SK-N-MC (cell line): ENCODE results near the gene TCEAL1.
"Not testable (repeated sequence)": the region's sequence is repeated elsewhere in the genome, so short reads cannot be mapped to it uniquely, and the experiment has no call there.

Source experiments
- DNase-seq: peaks from one replicate; pipeline ENCODE4 v3.0.0-alpha.2; 2011; ENCODE audit warnings: low read depth, low spot score
- H3K27ac ChIP-seq: fragments of 200-600 bp; sonication (generic); 2 replicates; pipeline ENCODE4 v1.5.1; 2016; ENCODE audit warnings: mixed run types
- H3K36me3 ChIP-seq: fragments of 200-600 bp; sonication (generic); 2 replicates; pipeline ENCODE4 v1.6.1; 2017; ENCODE audit warnings: antibody characterized with exemption, low read length, mixed read lengths; ENCODE audit not compliant: insufficient read depth
- H3K4me3 ChIP-seq: fragments of 200-600 bp; sonication (generic); 2 replicates; pipeline ENCODE4 v1.5.1; 2016
- H3K9ac ChIP-seq: fragments of 200-600 bp; sonication (generic); 2 replicates; pipeline ENCODE4 v1.8.0; 2017; ENCODE audit warnings: mixed run types, mixed read lengths; ENCODE audit not compliant: insufficient read length
- H3K9me3 ChIP-seq: fragments of 200-600 bp; sonication (generic); 2 replicates; pipeline ENCODE4 v1.6.1; 2017; ENCODE audit warnings: low read depth, mild to moderate bottlenecking, antibody characterized with exemption, low read length, moderate library complexity, mixed read lengths
- EZH2 ChIP-seq: fragments of 200-600 bp; sonication (generic); IDR thresholded peaks from one replicate; pipeline ENCODE4 v1.6.1; 2017; ENCODE audit warnings: antibody characterized with exemption
- FOXP2 ChIP-seq: optimal IDR thresholded peaks from 2 replicates; pipeline ENCODE3; 2011; ENCODE audit warnings: mild to moderate bottlenecking, moderate library complexity; ENCODE audit not compliant: insufficient read depth; ENCODE audit errors: extremely low read length, control extremely low read depth
- POLR2AphosphoS5 ChIP-seq: IDR thresholded peaks from 2 replicates; pipeline ENCODE4 v1.6.1; 2012; ENCODE audit warnings: mild to moderate bottlenecking, low read depth, low read length, borderline replicate concordance

Gene TCEAL1, protein sequence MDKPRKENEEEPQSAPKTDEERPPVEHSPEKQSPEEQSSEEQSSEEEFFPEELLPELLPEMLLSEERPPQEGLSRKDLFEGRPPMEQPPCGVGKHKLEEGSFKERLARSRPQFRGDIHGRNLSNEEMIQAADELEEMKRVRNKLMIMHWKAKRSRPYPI

DNA sequence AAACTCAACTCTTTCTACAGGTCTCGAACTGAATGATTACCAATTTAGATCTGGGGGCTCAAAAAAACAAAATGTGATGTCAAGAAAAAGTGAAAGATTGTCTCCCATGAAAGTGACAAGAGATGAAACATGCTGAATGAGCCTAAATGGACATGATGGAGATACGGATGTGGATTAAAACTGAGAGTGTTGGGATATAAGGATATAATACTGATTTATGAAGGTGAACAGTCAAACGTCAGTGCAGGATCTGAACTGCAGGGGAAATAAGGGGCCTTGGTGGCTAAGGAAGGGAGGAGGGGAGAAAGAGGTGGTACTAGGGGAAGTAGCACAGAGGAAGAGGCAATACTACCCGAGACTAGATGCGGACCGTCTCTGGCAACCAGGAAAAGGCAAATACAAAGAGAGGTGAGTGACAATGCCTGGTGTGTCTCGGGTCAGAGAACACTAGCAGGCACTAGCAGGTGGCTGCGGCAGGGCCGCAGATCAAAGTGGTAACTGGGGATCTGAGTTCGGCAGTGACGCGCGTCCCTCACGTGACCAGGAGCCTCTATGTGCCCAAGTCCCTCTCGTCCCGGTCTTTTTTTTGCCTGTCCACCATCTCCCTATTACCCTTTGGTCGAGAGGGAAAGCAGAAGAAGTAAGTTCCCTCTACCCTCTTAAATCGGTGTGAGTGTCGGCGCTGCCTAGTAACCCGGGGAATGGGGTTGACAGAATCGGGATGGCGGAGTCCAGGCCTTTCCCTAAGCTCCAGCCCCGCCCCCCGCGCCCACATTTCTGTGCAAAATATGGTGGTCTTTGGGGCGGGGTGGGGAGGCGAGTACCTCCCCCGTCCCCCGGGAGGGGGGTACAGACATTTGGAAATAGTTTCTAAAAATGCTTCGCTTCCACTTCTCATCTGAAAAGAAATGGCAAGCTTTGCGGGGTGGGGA is at the start of gene TCEAL1:
Gene TCEAL1, plus strand, starts transcription at position 590 of the 932 bp plus-strand sequence. CDS start 942 bp downstream, outside the sequence.
- H3K9ac ChIP-seq, result peak within 1 kb of the TSS; percentile 78
- peak within 1 kb of the TSS; percentile 84 for H3K4me3 ChIP-seq
- no peak for DNase-seq
- TF ChIP-seq EZH2, result no peak
- no peak for TF ChIP-seq FOXP2
- TF ChIP-seq POLR2AphosphoS5, result peak; percentile 16
- H3K27ac ChIP-seq, result peak within 1 kb of the TSS; percentile 84
- no peaks in the 10 kb centered on the region for H3K9me3 ChIP-seq
- no peaks in the 10 kb centered on the region for H3K36me3 ChIP-seq

DNA sequence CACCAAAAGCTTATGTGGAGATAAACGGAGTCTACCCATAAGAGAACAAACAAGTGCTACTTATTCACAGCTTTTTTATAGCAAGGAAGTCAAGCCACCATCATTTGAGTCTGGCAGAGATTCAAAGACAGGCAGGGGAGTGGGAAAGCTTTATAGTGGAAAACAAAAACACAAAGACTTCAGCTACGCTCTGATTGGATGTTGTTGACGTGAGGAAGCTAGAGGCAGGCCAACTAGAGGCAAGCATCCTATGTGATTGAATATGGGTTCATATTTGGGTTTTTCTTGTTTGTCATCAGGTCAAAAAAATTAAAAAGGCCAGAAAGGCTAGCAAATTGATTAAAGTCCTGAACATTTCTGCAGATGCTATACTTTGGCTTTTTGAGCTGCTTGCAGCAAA is 44.2 kb upstream of the TCEAL1 start:
- Histone ChIP-seq H3K4me3 (peak overlapping the region; percentile 80), H3K9ac (no peak overlapping the region), H3K36me3 (no peaks in the 10 kb centered on the region), H3K27ac (no peak overlapping the region), H3K9me3 (no peaks in the 10 kb centered on the region)
- DNase-seq, result no peak
- TF ChIP-seq FOXP2 (no peak), POLR2AphosphoS5 (no peak), EZH2 (no peak)

DNA sequence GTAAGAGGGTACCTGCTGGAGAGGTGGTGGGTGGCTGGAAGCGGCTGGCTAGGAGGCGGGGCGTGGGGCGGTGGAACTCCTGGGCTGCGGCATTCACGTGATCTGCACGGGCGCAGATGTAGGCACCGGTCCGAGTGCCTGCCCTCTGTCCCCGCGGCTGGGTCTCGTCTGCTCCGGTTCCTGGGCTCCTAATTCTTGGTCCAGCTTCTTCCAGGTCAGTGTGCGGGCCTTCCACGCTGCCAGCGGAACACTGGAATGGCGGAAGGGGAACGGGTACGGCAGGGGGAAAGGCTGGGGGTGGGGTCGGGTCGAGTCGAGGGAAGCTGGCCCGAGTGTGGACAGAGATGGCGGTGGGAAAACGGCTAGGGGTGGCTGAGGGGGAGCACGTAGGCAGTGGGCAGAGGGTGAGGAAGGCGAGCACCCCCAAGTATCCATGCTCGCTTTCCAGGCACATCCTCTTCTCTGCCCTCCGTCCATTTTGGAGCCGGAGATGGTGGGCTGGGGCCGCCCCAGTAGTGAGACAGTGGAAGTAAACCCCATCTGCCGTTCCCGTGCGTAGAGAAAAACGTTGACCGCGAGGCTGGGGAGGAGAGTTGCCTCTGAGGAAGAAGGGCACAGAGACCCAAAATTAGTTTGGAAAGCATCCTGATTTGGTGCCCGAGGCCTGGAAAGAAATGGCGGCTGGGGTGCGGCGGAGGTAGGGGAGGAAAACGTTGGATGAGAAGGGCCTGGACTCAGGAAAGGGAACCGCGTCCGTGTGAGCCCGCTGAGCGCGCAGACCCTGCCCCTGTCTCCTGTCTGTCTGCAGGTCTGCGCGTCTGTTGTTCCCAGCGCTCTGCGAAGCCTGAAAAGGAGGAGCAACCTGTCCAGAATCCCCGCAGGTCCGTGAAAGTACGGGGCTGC is 43.1 kb upstream of the TCEAL1 start, which contains the start of gene TCEAL4:
Gene TCEAL4, plus strand, starts transcription at position 105 of the 903 bp plus-strand sequence. CDS start 1,161 bp downstream, outside the sequence.
- peak within 1 kb of the TSS; percentile 80 for H3K4me3 ChIP-seq
- H3K27ac ChIP-seq, result no peak within 1 kb of the TSS
- H3K36me3 ChIP-seq, result no peaks in the 10 kb centered on the region
- H3K9me3 ChIP-seq, result no peaks in the 10 kb centered on the region
- TF ChIP-seq EZH2 (no peak), POLR2AphosphoS5 (peak; percentile 54; the same call in 1 of the 2 replicates), FOXP2 (no peak)
- H3K9ac ChIP-seq, result peak within 1 kb of the TSS; percentile 60
- no peak for DNase-seq

DNA sequence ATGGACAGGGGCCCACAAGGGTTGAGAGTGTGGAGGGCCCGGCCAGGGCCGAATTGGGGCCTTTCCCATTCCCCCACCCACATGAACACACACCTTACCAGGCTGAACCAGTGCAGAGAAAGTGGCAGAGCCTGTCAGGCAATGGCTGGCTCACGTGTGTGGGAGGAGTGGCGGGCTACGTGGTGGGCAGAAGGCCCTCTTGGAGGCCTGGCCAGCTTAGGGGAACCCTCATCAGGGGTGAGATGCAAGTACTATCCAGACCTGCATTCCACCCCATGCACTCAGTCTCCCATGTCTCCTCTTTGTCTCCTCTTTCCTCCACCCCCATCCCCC is 42.5 kb upstream of the TCEAL1 start:
- no peak overlapping the region for H3K9ac ChIP-seq
- no peaks in the 10 kb centered on the region for H3K36me3 ChIP-seq
- no peak for DNase-seq
- TF ChIP-seq POLR2AphosphoS5, result no peak
- H3K4me3 ChIP-seq, result peak overlapping the region; percentile 80
- H3K27ac ChIP-seq, result no peak overlapping the region
- H3K9me3 ChIP-seq, result no peaks in the 10 kb centered on the region

DNA sequence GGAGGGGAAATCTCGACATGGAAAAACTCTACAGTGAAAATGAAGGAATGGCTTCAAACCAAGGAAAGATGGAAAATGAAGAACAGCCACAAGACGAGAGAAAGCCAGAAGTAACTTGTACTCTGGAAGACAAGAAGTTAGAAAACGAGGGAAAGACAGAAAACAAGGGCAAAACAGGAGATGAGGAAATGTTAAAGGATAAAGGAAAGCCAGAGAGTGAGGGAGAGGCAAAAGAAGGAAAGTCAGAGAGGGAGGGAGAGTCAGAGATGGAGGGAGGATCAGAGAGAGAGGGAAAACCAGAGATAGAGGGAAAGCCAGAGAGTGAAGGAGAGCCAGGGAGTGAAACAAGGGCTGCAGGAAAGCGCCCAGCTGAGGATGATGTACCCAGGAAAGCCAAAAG is 42.1 kb upstream of the TCEAL1 start:
- Histone ChIP-seq H3K36me3 (no peaks in the 10 kb centered on the region), H3K27ac (no peak overlapping the region), H3K4me3 (peak overlapping the region; percentile 80; the same call in 1 of the 2 replicates), H3K9ac (no peak overlapping the region), H3K9me3 (no peaks in the 10 kb centered on the region)
- TF ChIP-seq POLR2AphosphoS5, result no peak
- no peak for TF ChIP-seq EZH2
- TF ChIP-seq FOXP2, result no peak
- no peak for DNase-seq

DNA sequence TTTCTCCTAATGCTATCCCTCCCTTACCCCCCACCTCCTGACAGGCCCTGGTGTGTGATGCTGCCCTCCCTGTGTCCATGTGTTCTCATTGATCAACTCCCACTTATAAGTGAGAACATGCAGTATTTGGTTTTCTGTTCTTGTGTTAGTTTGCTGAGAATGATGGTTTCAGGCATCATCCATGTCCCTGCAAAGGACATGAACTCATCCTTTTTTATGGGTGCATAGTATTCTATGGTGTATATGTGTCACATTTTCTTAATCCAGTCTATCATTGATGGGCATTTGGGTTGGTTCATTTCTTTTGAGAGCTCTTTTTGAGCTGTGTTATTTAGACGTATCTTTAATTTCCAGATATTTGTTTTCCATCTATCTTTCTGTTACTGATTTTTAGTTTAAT is 36.5 kb upstream of the TCEAL1 start:
- H3K9me3 ChIP-seq, H3K4me3 ChIP-seq, H3K36me3 ChIP-seq, H3K9ac ChIP-seq, DNase-seq, H3K27ac ChIP-seq: not testable (repeated sequence)

DNA sequence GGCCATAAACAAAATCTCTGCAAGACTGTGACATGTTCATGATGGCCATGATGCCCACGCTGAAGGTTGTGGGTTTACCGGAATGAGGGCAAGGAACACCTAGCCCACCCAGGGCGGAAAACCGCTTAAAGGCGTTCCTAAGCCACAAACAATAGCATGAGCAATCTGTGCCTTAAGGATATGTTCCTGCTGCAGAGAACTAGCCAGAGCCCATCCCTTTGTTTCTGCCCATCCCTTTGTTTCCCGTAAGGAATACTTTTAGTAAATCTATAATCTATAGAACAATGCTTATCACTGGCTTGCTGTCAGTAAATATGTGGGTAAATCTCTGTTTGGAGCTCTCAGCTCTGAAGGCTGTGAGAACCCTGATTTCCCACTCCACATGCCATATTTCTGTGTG is 33.6 kb upstream of the TCEAL1 start:
- not testable (repeated sequence) for DNase-seq

More for the DNA sequence above, 33.6 kb upstream of the TCEAL1 start:
- not testable (repeated sequence) for H3K27ac ChIP-seq, H3K36me3 ChIP-seq, H3K4me3 ChIP-seq, H3K9ac ChIP-seq, H3K9me3 ChIP-seq
